Ishikawa (cell line): ENCODE data around the gene DCTN1.

Experiments
- CEBPB ChIP-seq: IDR thresholded peaks from 2 replicates; pipeline ENCODE4 v1.6.1; 2012
- EP300 ChIP-seq: IDR thresholded peaks from 2 replicates; pipeline ENCODE4 v1.6.1; 2012; ENCODE audit warnings: borderline replicate concordance
- FOXM1 ChIP-seq: IDR thresholded peaks from 2 replicates; pipeline ENCODE4 v1.6.1; 2012; ENCODE audit warnings: low read depth, borderline replicate concordance
- NFIC ChIP-seq: IDR thresholded peaks from 2 replicates; pipeline ENCODE4 v1.6.1; 2012
- RAD21 ChIP-seq: IDR thresholded peaks from 2 replicates; pipeline ENCODE4 v1.6.1; 2012; ENCODE audit warnings: low read depth
- REST ChIP-seq: IDR thresholded peaks from 2 replicates; pipeline ENCODE4 v1.6.1; 2012; ENCODE audit warnings: low read depth, mild to moderate bottlenecking
- TAF1 ChIP-seq: IDR thresholded peaks from 2 replicates; pipeline ENCODE4 v1.6.1; 2012; ENCODE audit warnings: low read depth, mild to moderate bottlenecking
- TCF12 ChIP-seq: IDR thresholded peaks from 2 replicates; pipeline ENCODE4 v1.6.1; 2012; ENCODE audit warnings: low read depth

GRCh38 chr2:74418312-74418711, 38.2 kb upstream of the DCTN1 start:
- TF ChIP-seq RAD21 (no peak), REST (no peak), TAF1 (no peak), EP300 (no peak), CEBPB (no peak), FOXM1 (no peak), NFIC (no peak), TCF12 (no peak)
